GM18498 (cell line): Measurements from ENCODE around the gene GRPEL2.
"Not testable (repeated sequence)": the region's sequence is repeated elsewhere in the genome, so short reads cannot be mapped to it uniquely, and the experiment has no call there.

Source experiments
- ATAC-seq: cut with Tn5 transposase; IDR thresholded peaks from one replicate; pipeline ENCODE4 v1.9.1; 2021; ENCODE audit warnings: mild to moderate bottlenecking, moderate library complexity; ENCODE audit not compliant: unreplicated experiment

Gene GRPEL2

DNA sequence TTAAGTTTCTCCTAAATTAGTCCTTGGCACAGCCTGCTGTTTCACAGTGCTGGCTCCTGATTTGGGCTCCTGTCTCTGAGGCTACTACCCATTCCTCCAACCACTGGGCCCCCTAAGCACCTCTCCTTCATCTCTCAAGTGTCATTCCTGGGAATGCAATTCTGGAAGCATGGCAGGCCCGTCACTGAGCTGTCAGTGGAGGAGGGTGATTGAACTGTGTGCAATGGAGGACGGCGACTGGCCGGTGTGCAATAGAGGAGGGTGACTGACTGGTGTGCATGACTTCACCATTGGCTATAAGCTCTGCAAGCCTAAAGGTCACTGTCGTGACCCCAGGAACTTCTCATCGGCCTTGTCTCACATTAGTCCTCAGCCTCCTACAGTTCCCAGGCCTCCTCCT, 46.2 kb downstream of the GRPEL2 start:
- no peak for ATAC-seq

DNA sequence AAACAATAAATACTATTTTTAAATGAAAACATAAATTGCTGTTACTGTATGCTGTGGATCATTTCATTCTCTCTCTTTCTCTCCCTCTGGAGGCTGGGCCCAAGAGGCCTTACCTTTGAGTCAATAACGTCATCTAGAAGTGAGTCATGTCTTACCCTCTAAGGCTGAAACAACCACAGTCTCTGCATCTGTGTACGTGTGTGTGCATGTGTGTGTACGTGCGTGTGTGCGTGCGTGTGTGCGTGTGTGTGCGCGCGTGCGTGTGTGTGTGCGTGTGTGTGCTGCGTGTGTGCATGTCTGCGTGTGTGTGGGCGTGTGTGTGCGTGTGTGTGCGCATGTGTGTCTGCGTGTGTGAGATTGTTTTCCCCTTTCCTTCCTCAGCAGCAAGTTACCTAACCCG, 47.4 kb downstream of the GRPEL2 start:
- ATAC-seq: no peak

DNA sequence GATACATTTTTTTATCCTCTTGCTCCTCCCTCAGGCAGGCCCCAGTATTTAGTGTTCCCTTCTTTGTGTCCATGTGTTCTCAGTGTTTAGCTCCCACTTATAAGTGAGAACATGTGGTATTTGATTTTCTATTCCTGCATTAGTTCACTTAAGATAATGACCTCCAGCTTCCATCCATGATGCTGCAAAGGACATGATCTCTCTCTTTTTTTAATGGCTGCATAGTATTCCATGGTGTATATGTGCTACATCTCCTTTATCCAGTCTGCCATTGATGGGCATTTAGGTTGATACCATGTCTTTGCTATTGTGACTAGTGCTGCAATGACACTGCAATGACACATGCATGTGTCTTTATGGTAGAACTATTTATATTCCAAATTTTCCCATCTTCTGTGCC, 49.7 kb downstream of the GRPEL2 start:
- ATAC-seq: not testable (repeated sequence)

DNA sequence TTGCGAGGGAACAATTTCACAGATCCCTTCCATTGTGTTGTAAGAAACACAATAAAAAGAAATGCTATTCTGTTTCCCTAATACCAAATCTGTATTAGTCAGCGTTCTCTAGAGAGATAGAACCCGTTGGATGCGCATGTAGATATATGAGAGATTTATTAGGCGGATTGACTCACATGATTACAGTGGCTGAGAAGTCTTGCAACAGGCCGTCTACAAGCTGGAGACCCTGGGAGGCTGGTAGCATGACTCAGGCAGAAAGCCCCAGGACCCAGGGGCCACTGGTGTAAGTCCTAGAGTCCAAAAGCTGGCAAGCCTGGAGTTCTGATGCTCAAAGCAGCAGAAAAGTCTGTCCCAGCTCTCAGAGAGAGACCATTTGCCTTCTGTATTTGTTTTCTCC, 52.2 kb downstream of the GRPEL2 start:
- ATAC-seq: no peak

DNA sequence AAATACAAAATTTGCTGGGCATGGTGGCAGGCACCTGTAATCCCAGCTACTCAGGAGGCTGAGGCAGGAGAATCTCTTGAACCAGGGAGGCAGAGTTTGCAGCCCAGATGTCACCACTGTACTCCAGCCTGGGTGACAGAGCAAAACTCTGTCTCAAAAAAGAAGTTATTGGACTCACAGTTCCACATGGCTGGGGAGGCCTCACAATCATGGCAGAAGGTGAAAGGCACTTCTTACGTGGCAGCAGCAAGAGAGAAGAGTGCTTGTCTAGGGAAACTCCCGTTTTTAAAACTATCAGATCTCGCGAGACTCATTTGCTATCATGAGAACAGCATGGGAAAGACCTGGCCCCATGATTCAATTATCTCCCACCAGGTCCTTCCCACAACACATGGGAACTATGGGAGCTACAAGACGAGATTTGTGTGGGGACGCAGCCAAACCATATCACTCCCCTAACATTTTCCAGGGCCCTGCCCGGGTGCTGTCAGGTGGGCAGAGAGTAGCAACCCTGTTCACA, 53.5 kb downstream of the GRPEL2 start:
- not testable (repeated sequence) for ATAC-seq

DNA sequence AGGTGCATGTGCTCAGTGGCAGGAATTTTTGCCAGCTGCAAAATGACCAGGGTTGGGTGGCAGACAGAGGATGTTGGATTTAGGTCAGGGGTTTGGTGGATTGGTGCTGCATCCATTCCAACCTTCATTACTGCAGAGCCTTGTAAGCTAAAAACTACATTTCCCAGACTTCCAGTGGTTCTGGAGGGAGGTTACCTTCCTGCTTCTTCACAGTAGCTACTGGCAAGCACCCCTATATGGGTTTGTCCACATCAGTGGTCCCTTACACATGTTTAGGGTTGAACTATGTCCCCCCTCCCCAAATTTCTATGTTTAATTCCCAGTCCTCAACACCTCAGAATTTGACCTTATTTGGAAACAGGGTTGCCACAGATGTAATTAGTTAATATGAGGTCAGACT, 54.5 kb downstream of the GRPEL2 start:
- no peak for ATAC-seq

DNA sequence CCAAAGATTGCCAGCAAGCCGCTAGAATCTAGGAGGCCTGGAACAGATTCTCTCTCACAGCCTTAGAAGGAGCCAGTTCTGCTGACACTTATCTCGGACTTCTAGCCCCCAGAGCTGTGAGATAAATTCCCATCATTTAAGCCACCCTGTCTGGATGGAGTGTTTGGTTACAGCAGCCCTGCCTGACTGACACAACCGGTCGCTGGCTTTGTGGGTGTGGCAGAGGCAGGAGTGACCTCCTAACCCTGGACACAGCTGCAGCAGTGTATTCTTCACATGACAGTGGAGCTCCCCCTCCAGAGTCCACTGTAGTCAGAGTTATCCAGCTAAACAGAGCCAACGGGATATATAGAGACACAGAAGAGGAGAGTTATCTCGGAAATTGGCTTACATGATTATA, 55.0 kb downstream of the GRPEL2 start:
- no peak for ATAC-seq

DNA sequence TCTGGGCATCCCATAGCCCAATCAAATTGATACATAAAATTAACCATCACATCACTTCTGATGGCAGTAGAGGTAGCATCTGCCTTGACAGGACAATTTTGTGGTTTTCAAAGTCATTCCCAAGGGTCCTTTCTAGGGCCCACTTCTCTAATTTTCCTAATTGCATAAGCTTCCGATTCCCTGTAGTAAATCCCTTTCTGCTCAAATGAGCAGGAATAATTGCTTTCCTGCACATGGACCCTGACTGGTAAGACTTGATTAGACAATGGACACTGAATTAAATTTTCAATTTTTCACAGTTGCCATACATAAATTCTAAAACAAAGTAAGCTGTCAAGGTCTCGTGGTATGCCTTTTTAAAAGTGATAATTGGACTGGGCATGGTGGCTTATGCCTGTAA, 55.8 kb downstream of the GRPEL2 start:
- ATAC-seq: no peak

DNA sequence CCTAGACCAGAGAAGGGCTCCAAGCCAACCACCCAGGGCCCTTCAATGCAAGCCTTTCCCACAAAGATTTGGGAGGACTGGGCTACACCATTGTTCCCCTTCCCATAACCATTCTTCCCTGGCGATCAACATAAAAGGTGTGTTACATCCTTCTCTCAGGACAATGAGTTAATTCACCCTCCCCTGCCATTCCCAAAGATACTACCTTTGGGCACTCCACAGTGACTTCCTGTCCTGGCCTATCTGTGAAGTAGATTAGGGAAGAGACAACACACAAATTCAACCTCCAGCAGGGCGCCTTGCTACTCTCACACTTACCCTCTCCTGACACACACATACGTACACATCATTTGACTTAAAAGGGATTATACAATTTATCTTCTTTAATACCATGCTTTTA, 57.0 kb downstream of the GRPEL2 start:
- no peak for ATAC-seq
